H1 (cell line): ENCODE measurements around the gene TM9SF3. TPM values are rescaled to one million over a fixed set of nuclear protein-coding genes. Genes with fewer than 3 reads are reported as not detected.

Experiments used
- CTCF ChIA-PET: fragments of 300-600 bp; sonication (Branson Sonifier 250); formaldehyde crosslinking; loops from one replicate; lab custom pipeline; 2021; ENCODE audit not compliant: partially characterized antibody; lab: Charles Lee
- POLR2A ChIA-PET: fragments of 300-600 bp; sonication (Branson Sonifier 250); formaldehyde crosslinking; loops from one replicate; lab custom pipeline; 2021; ENCODE audit warnings: inconsistent platforms; ENCODE audit not compliant: partially characterized antibody; lab: Charles Lee
- DNase-seq, 2 experiments: peaks; one replicate each; pipeline versions ENCODE4 v3.0.0 to v3.0.0-alpha.2; 2010 to 2022; ENCODE audit warnings: low spot score in 2 of 2, low read depth in 1 of 2, mixed read lengths in 1 of 2
- FAIRE-seq: peaks from 2 replicates; lab custom pipeline; 2011; peaks lifted over from hg19 to GRCh38; lab: Jason Lieb, UNC
- H2AFZ ChIP-seq: 2 replicates; pipeline ENCODE4 v1.8.1; 2012; ENCODE audit warnings: low read length, inconsistent platforms
- H2AK5ac ChIP-seq: 2 replicates; pipeline ENCODE4 v1.6.1; 2013; ENCODE audit warnings: low read depth, low read length
- H2BK120ac ChIP-seq: replicated peaks from 2 replicates; pipeline ENCODE3; 2013; ENCODE audit warnings: low read depth, low read length, inconsistent platforms
- H2BK12ac ChIP-seq: 2 replicates; pipeline ENCODE4 v1.6.1; 2013; ENCODE audit warnings: low read depth, low read length
- H2BK15ac ChIP-seq: 2 replicates; pipeline ENCODE4 v1.6.1; 2013; ENCODE audit warnings: low read length
- H2BK20ac ChIP-seq: 2 replicates; pipeline ENCODE4 v1.6.1; 2013; ENCODE audit warnings: low read length
- H2BK5ac ChIP-seq: 2 replicates; pipeline ENCODE4 v1.6.1; 2013; ENCODE audit warnings: low read depth, low read length
- H3K14ac ChIP-seq: 2 replicates; pipeline ENCODE4 v1.6.1; 2013; ENCODE audit warnings: inconsistent platforms; ENCODE audit not compliant: insufficient read length
- H3K18ac ChIP-seq: 2 replicates; pipeline ENCODE4 v1.6.1; 2013; ENCODE audit warnings: low read length; ENCODE audit errors: extremely low read depth
- H3K23ac ChIP-seq: 2 replicates; pipeline ENCODE4 v1.6.1; 2013; ENCODE audit warnings: inconsistent platforms; ENCODE audit not compliant: insufficient read length
- H3K23me2 ChIP-seq: 2 replicates; pipeline ENCODE4 v1.6.1; 2013; ENCODE audit warnings: low read depth, low read length
- H3K27ac ChIP-seq: 2 replicates; pipeline ENCODE4 v1.6.1; 2011; ENCODE audit warnings: low read depth, low read length, inconsistent platforms
- H3K27me3 ChIP-seq, 4 experiments: replicated peaks in 1 of 4; 1 replicate in 1 of 4; 2 replicates in 3 of 4; pipeline versions ENCODE4 v1.6.1 to v1.8.1; 2011 to 2013; ENCODE audit warnings: low read length in 3 of 4, mild to moderate bottlenecking in 3 of 4, inconsistent platforms in 2 of 4, mixed read lengths in 2 of 4, moderate library complexity in 1 of 4; ENCODE audit not compliant: control insufficient read depth in 3 of 4, insufficient read depth in 3 of 4; ENCODE audit errors: extremely low read depth in 1 of 4
- H3K36me3 ChIP-seq, 4 experiments: 2 replicates each; pipeline versions ENCODE4 v1.6.1 to v1.8.1; 2011 to 2013; ENCODE audit warnings: mild to moderate bottlenecking in 4 of 4, low read length in 3 of 4, moderate library complexity in 2 of 4, control low read depth in 1 of 4, inconsistent platforms in 1 of 4; ENCODE audit not compliant: insufficient read depth in 4 of 4, control insufficient read depth in 2 of 4
- H3K4ac ChIP-seq: replicated peaks from 2 replicates; pipeline ENCODE3; 2013; ENCODE audit warnings: low read length, low read depth, mixed read lengths, inconsistent platforms; ENCODE audit not compliant: insufficient read length
- H3K4me1 ChIP-seq, 4 experiments: replicated peaks in 1 of 4; 1 replicate in 1 of 4; 2 replicates in 3 of 4; pipeline versions ENCODE4 v1.6.1 to v1.8.1; 2011 to 2013; ENCODE audit warnings: low read length in 3 of 4, inconsistent platforms in 2 of 4, mixed read lengths in 1 of 4; ENCODE audit not compliant: insufficient read depth in 4 of 4, control insufficient read depth in 3 of 4
- H3K4me2 ChIP-seq, 2 experiments: 2 replicates each; pipeline versions ENCODE4 v1.6.1 to v1.8.1; 2011 to 2013; ENCODE audit warnings: low read depth in 2 of 2, low read length in 2 of 2, control low read depth in 1 of 2, inconsistent platforms in 1 of 2, mild to moderate bottlenecking in 1 of 2; ENCODE audit not compliant: insufficient read depth in 1 of 2
- H3K4me3 ChIP-seq, 4 experiments: fragments of 200-600, 300-600 bp in 1 of 4; sonication (generic), shearing (Covaris generic), sonication (Bioruptor Twin) in 1 of 4; 2 replicates each; pipeline versions ENCODE4 v1.5.1 to v1.8.1; 2011 to 2016; ENCODE audit warnings: low read length in 4 of 4, low read depth in 3 of 4, control low read depth in 2 of 4, inconsistent platforms in 2 of 4, mild to moderate bottlenecking in 2 of 4, mixed read lengths in 1 of 4, moderate library complexity in 1 of 4; ENCODE audit not compliant: insufficient read depth in 2 of 4; ENCODE audit errors: extremely low read depth in 1 of 4
- H3K56ac ChIP-seq: replicated peaks from 2 replicates; pipeline ENCODE3; 2013; ENCODE audit warnings: low read depth, mild to moderate bottlenecking, mixed read lengths, low read length, inconsistent platforms; ENCODE audit not compliant: insufficient read length
- H3K79me1 ChIP-seq: 2 replicates; pipeline ENCODE4 v1.6.1; 2013; ENCODE audit warnings: low read depth, low read length, control low read depth
- H3K79me2 ChIP-seq, 2 experiments: 2 replicates each; pipeline versions ENCODE4 v1.6.1 to v1.8.1; 2012 to 2013; ENCODE audit warnings: low read length in 2 of 2, mild to moderate bottlenecking in 2 of 2, inconsistent platforms in 1 of 2; ENCODE audit not compliant: insufficient read depth in 2 of 2, control insufficient read depth in 1 of 2
- H3K9ac ChIP-seq, 4 experiments: replicated peaks in 1 of 4; 1 replicate in 1 of 4; 2 replicates in 3 of 4; pipeline versions ENCODE4 v1.6.1 to v1.8.1; 2011 to 2013; ENCODE audit warnings: low read depth in 3 of 4, low read length in 3 of 4, control low read depth in 2 of 4, mild to moderate bottlenecking in 2 of 4, moderate library complexity in 2 of 4, inconsistent platforms in 1 of 4; ENCODE audit errors: extremely low read depth in 1 of 4
- H3K9me3 ChIP-seq, 2 experiments: 2 replicates each; pipeline versions ENCODE4 v1.6.1 to v1.8.1; 2012 to 2013; ENCODE audit warnings: mild to moderate bottlenecking in 2 of 2, moderate library complexity in 2 of 2, control low read depth in 1 of 2, inconsistent platforms in 1 of 2, low read depth in 1 of 2, low read length in 1 of 2, mixed read lengths in 1 of 2; ENCODE audit not compliant: insufficient read depth in 2 of 2
- H4K20me1 ChIP-seq, 2 experiments: replicated peaks in 1 of 2; 2 replicates each; pipeline versions ENCODE3 to v1.8.1; 2011 to 2013; ENCODE audit warnings: inconsistent platforms in 2 of 2, low read length in 2 of 2, mild to moderate bottlenecking in 1 of 2; ENCODE audit not compliant: insufficient read depth in 2 of 2, control insufficient read depth in 1 of 2
- H4K5ac ChIP-seq: 2 replicates; pipeline ENCODE4 v1.6.1; 2013; ENCODE audit warnings: low read length, low read depth, mixed read lengths, inconsistent platforms; ENCODE audit not compliant: insufficient read length
- H4K8ac ChIP-seq: 2 replicates; pipeline ENCODE4 v1.8.0; 2013; ENCODE audit warnings: mild to moderate bottlenecking, moderate library complexity, low read length, inconsistent platforms; ENCODE audit not compliant: insufficient read depth; ENCODE audit errors: extremely low read depth
- H4K91ac ChIP-seq: replicated peaks from 2 replicates; pipeline ENCODE3; 2013; ENCODE audit warnings: low read length, mixed read lengths, inconsistent platforms; ENCODE audit not compliant: insufficient read length
- BRCA1 ChIP-seq: IDR thresholded peaks from 2 replicates; pipeline ENCODE4 v1.6.1; 2012; ENCODE audit warnings: low read depth, low read length, improper control_type of control experiment
- CBX5 ChIP-seq: fragments of 300-800, 300-1000 bp; sonication (generic); IDR thresholded peaks from 2 replicates; pipeline ENCODE4 v1.7.1; 2016; ENCODE audit warnings: antibody characterized with exemption, low read length, low read depth
- CREB1 ChIP-seq: IDR thresholded peaks from 2 replicates; pipeline ENCODE4 v1.6.1; 2012; ENCODE audit warnings: inconsistent platforms
- JUND ChIP-seq: IDR thresholded peaks from 2 replicates; pipeline ENCODE4 v1.6.1; 2011; ENCODE audit warnings: mild to moderate bottlenecking, improper control_type of control experiment, low read length
- KDM1A ChIP-seq: fragments of 200-600, 300-600 bp; sonication (generic); IDR thresholded peaks from 2 replicates; pipeline ENCODE4 v1.7.1; 2016; ENCODE audit warnings: mild to moderate bottlenecking, low read length, borderline replicate concordance
- NANOG ChIP-seq: IDR thresholded peaks from 2 replicates; pipeline ENCODE4 v1.6.1; 2011; ENCODE audit warnings: low read length, low read depth, mild to moderate bottlenecking, inconsistent platforms; ENCODE audit not compliant: insufficient read depth, poor library complexity, severe bottlenecking
- RAD21 ChIP-seq, 2 experiments: IDR thresholded peaks in 1 of 2; conservative IDR thresholded peaks in 1 of 2; 2 replicates each; pipeline ENCODE4 v1.6.1; 2011; ENCODE audit warnings: low read depth in 2 of 2, low read length in 2 of 2, improper control_type of control experiment in 1 of 2, inconsistent platforms in 1 of 2, mild to moderate bottlenecking in 1 of 2, moderate library complexity in 1 of 2
- SUZ12 ChIP-seq: fragments of 200-600 bp; sonication (generic); IDR thresholded peaks from 2 replicates; pipeline ENCODE4 v1.6.1; 2012; ENCODE audit warnings: mild to moderate bottlenecking, inconsistent platforms, low read length, moderate library complexity, mixed read lengths
- TCF12 ChIP-seq: IDR thresholded peaks from 2 replicates; pipeline ENCODE4 v1.6.1; 2011; ENCODE audit warnings: low read depth, mild to moderate bottlenecking, low read length
- YY1 ChIP-seq: IDR thresholded peaks from 2 replicates; pipeline ENCODE4 v1.6.1; 2011; ENCODE audit warnings: low read depth, mild to moderate bottlenecking, low read length
- ZNF274 ChIP-seq: IDR thresholded peaks from 2 replicates; pipeline ENCODE4 v1.7.0; 2012; ENCODE audit warnings: low read length, borderline replicate concordance; ENCODE audit errors: extremely low read depth
- WGBS, 2 experiments: shearing (Covaris generic) in 1 of 2; methylation state at CpG; one replicate each; pipeline versions ENCODE4 v1.1.6 to v1.1.7; 2013 to 2015; ENCODE audit warnings: low lambda C conversion rate in 2 of 2, mixed read lengths in 2 of 2, inconsistent platforms in 1 of 2, low coverage in 1 of 2, missing lambda C conversion rate in 1 of 2; ENCODE audit not compliant: insufficient replicate concordance in 2 of 2, insufficient coverage in 1 of 2, insufficient read length in 1 of 2; ENCODE audit errors: extremely low coverage in 1 of 2, missing lambda C conversion rate in 1 of 2; 5-methylcytosine and 5-hydroxymethylcytosine counted together
- polyA plus RNA-seq, 7 experiments: library from polyadenylated mRNA; depleted of rRNA in 3 of 7; stranded (reverse) in 5 of 7; unstranded in 2 of 7; fragments of >200 nt in 5 of 7; fragments of 200-250 nt in 2 of 7; gene quantifications; 1 replicate in 5 of 7; 2 replicates in 1 of 7; 4 replicates in 1 of 7; pipeline versions ENCODE4 v1.2.1 to v1.2.3, GENCODE V29; 2011 to 2013; ENCODE audit warnings: missing spikeins in 2 of 7, mixed read lengths in 2 of 7
- total RNA-seq: library from RNA; stranded (reverse); fragmentation: NEBNext Ultra II Directional; extraction: Animal tissue kit (Norgen Biotek cat#: 25700); gene quantifications from 2 replicates; pipeline ENCODE4 v1.2.1, GENCODE V29; 2021

TM9SF3 gene
- total and polyA plus RNA-seq, 2 of the 8 experiments (the other 6 are each of a cell fraction or from before 2014, with no cell fraction given) = 123 to 127 TPM

DNA sequence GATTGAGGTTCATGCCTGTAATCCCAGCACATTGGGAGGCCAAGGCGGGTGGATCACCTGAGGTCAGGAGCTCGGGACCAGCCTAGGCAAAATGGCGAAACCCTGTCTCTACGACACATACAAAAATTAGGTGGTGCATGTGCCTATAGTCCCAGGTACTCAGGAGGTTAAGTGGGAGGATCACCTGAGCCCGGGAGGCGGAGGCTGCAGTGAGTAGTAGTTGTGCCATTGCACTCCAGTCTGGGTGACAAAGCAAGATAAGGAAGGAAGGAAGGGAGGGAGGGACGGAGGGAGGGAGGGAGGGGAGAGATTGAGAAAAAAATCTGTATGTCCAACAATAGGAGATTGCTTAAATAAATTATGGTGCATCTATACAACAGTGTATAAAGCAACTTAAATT lies 86.3 kb downstream of the TM9SF3 start:
- no peak overlapping the region for H2BK5ac ChIP-seq
- H4K91ac ChIP-seq = no peak overlapping the region
- TF ChIP-seq CREB1 (no peak), NANOG (no peak), BRCA1 (no peak), TCF12 (no peak), ZNF274 (no peak), YY1 (no peak), SUZ12 (no peak), CBX5 (no peak), JUND (no peak), KDM1A (no peak), RAD21 (IDR thresholded peaks at IDR 0.05 in 1 of 2, conservative IDR thresholded peaks at IDR 0.05 in 1 of 2; ENCODE audit: low read depth in 2 of 2, low read length in 2 of 2) (no peak)
- TF ChIP-seq, all 59 proteins: peak for 0
- Histone ChIP-seq H3K79me2 (no peaks in the 10 kb centered on the region), H4K5ac (no peak overlapping the region), H2BK15ac (no peak overlapping the region), H3K23ac (no peak overlapping the region), H2BK12ac (no peak overlapping the region), H3K4me3 (no peak overlapping the region), H2BK120ac (no peak overlapping the region), H3K9me3 (no peaks in the 10 kb centered on the region), H3K4me1 (peaks cover 0 to 3% (median 0%) of the 10 kb centered on the region in 4 experiments; a peak in 1 of 7 replicates), H2AK5ac (no peak overlapping the region), H3K4ac (no peak overlapping the region), H3K27me3 (no peaks in the 10 kb centered on the region; a peak in 1 of 7 replicates), H4K20me1 (peaks cover 0 to 1% of the 10 kb centered on the region in 2 experiments), H3K56ac (no peak overlapping the region), H3K9ac (no peak overlapping the region), H2BK20ac (no peak overlapping the region), H3K27ac (no peak overlapping the region), H3K4me2 (no peak overlapping the region), H3K79me1 (no peaks in the 10 kb centered on the region), H3K14ac (no peak overlapping the region), H3K18ac (no peak overlapping the region), H3K36me3 (no peaks in the 10 kb centered on the region; a peak in 1 of 8 replicates), H3K23me2 (no peaks in the 10 kb centered on the region), H4K8ac (no peak overlapping the region), H2AFZ (no peak overlapping the region)
- CTCF ChIA-PET = interaction anchor here (1.1 to 5.8 kb wide), 4 partner anchors 9 to 125 kb away, joined by 3 to 35 read pairs (median 22); no protein-coding TSS in a partner anchor
- DNase-seq = no peak
- FAIRE-seq = no peak
- POLR2A ChIA-PET = interaction anchor here (1.3 kb wide), 1 partner anchor 10 kb away, joined by 5 read pairs; no protein-coding TSS in a partner anchor
- WGBS, 2 experiments = 88% methylated on average over 4 of the region's 7 CpGs; no CpG with 5 or more reads in 1 of the 2 experiments
